BLaER1 treated with 17β-estradiol and CSF1 and Interleukin-3, amounts not matched to agents 10 nM and 100 nM (cell line): Measurements from ENCODE around the gene KIRREL3.
"Not testable (repeated sequence)": the region's sequence is repeated elsewhere in the genome, so short reads cannot be mapped to it uniquely, and the experiment has no call there.

Source experiments
- H3K27ac ChIP-seq, 11 experiments: shearing (Covaris generic); formaldehyde crosslinking; 2 replicates each; pipeline ENCODE4 v1.8.1; 2022
- H3K27me3 ChIP-seq, 11 experiments: shearing (Covaris generic); formaldehyde crosslinking; 2 replicates each; pipeline ENCODE4 v1.8.1; 2022
- H3K36me3 ChIP-seq, 11 experiments: shearing (Covaris generic); formaldehyde crosslinking; 2 replicates each; pipeline ENCODE4 v1.8.1; 2022
- H3K4me1 ChIP-seq, 10 experiments: shearing (Covaris generic); formaldehyde crosslinking; 2 replicates each; pipeline ENCODE4 v1.8.1; 2022
- H3K4me2 ChIP-seq, 11 experiments: shearing (Covaris generic); formaldehyde crosslinking; 2 replicates each; pipeline ENCODE4 v1.8.1; 2022
- H3K4me3 ChIP-seq, 10 experiments: shearing (Covaris generic); formaldehyde crosslinking; 2 replicates each; pipeline ENCODE4 v1.8.1; 2022
- H3K9ac ChIP-seq, 11 experiments: shearing (Covaris generic); formaldehyde crosslinking; 2 replicates each; pipeline ENCODE4 v1.8.1; 2022
- H3K9me3 ChIP-seq, 11 experiments: shearing (Covaris generic); formaldehyde crosslinking; replicated peaks in 1 of 11; 2 replicates each; pipeline ENCODE4 v1.8.1; 2022
- H4K20me1 ChIP-seq, 11 experiments: shearing (Covaris generic); formaldehyde crosslinking; 2 replicates each; pipeline ENCODE4 v1.8.1; 2022
- Cebpa-rat ChIP-seq, 11 experiments: shearing (Covaris generic); IDR thresholded peaks; 2 replicates each; pipeline ENCODE4 v1.8.1; 2022

Gene KIRREL3

GRCh38 chr11:126400019-126400418, 600.6 kb downstream of the KIRREL3 start:
- Histone ChIP-seq H3K27ac (no peak overlapping the region), H3K27me3 (no peaks in the 10 kb centered on the region), H3K9me3 (peaks cover 0 to 13% (median 3%) of the 10 kb centered on the region in 11 experiments; a peak in 6 of 22 replicates), H4K20me1 (peaks cover 0 to 21% (median 0%) of the 10 kb centered on the region in 11 experiments; a peak in 3 of 22 replicates), H3K4me3 (no peak overlapping the region), H3K4me2 (no peak overlapping the region), H3K9ac (no peak overlapping the region), H3K36me3 (peaks cover 0 to 9% (median 0%) of the 10 kb centered on the region in 11 experiments; a peak in 2 of 22 replicates), H3K4me1 (peaks cover 0 to 20% (median 10%) of the 10 kb centered on the region in 10 experiments; a peak in 10 of 20 replicates)
- TF ChIP-seq Cebpa-rat (IDR thresholded peaks at IDR 0.05) = no peak

- Histone ChIP-seq H3K36me3 (peaks cover 0 to 9% (median 0%) of the 10 kb centered on the region in 11 experiments; a peak in 2 of 22 replicates), H4K20me1 (peaks cover 0 to 11% (median 0%) of the 10 kb centered on the region in 11 experiments; a peak in 2 of 22 replicates), H3K4me1 (peaks cover 0 to 23% (median 16%) of the 10 kb centered on the region in 10 experiments; a peak in 16 of 20 replicates), H3K4me3 (no peak overlapping the region), H3K4me2 (no peak overlapping the region), H3K27ac (no peak overlapping the region), H3K27me3 (no peaks in the 10 kb centered on the region), H3K9ac (no peak overlapping the region), H3K9me3 (peaks cover 0 to 13% (median 3%) of the 10 kb centered on the region in 11 experiments; a peak in 6 of 22 replicates)
- TF ChIP-seq Cebpa-rat (IDR thresholded peaks at IDR 0.05) = no peak
These were observed 601.8 kb downstream of the KIRREL3 start for GRCh38 chr11:126398721-126399120.

GRCh38 chr11:126398296-126398695, 602.3 kb downstream of the KIRREL3 start:
- Histone ChIP-seq H3K9me3 (peaks cover 0 to 13% (median 3%) of the 10 kb centered on the region in 11 experiments; a peak in 6 of 22 replicates), H3K4me1 (peaks cover 3 to 27% (median 20%) of the 10 kb centered on the region in 10 experiments), H3K9ac (no peak overlapping the region), H3K27ac (no peak overlapping the region), H3K27me3 (no peaks in the 10 kb centered on the region), H3K36me3 (peaks cover 0 to 9% (median 0%) of the 10 kb centered on the region in 11 experiments; a peak in 2 of 22 replicates), H4K20me1 (peaks cover 0 to 8% (median 0%) of the 10 kb centered on the region in 11 experiments; a peak in 1 of 22 replicates), H3K4me2 (no peak overlapping the region), H3K4me3 (no peak overlapping the region)
- no peak for TF ChIP-seq Cebpa-rat (IDR thresholded peaks at IDR 0.05)

GRCh38 chr11:126396965-126397364, 603.6 kb downstream of the KIRREL3 start:
- H4K20me1 ChIP-seq = peaks cover 0 to 11% (median 3%) of the 10 kb centered on the region in 11 experiments; a peak in 5 of 22 replicates
- no peak overlapping the region for H3K9ac ChIP-seq
- H3K27ac ChIP-seq = no peak overlapping the region
- peaks cover 0 to 13% (median 3%) of the 10 kb centered on the region in 11 experiments; a peak in 6 of 22 replicates for H3K9me3 ChIP-seq
- H3K4me3 ChIP-seq = no peak overlapping the region
- TF ChIP-seq Cebpa-rat (IDR thresholded peaks at IDR 0.05) = no peak
- peaks cover 16 to 32% (median 28%) of the 10 kb centered on the region in 10 experiments for H3K4me1 ChIP-seq
- H3K4me2 ChIP-seq = no peak overlapping the region
- no peaks in the 10 kb centered on the region for H3K27me3 ChIP-seq
- peaks cover 0 to 9% (median 0%) of the 10 kb centered on the region in 11 experiments; a peak in 1 of 22 replicates for H3K36me3 ChIP-seq

DNA sequence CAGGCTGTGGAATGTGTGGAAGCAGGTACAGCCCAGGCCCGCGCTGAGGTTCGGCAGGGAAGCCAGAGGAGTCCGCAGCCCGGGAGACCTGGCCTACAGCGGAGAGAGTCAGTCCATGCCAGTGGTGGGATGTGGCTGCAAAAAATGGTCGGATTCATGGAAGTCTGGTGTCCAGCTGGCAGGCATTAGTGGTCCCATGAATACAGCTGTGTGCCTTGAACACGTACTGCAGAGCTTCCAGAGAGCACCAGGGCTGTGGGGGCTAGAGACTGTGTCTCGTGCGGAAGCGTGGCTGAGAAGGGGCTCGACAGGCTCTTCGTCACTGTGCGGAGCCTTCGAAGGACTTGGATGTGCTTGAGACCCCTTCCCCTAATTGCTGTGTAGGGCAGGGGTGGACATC, 604.3 kb downstream of the KIRREL3 start:
- not testable (repeated sequence) for H3K27me3 ChIP-seq, H3K9ac ChIP-seq, H3K27ac ChIP-seq, H3K36me3 ChIP-seq, H3K4me3 ChIP-seq, H3K4me2 ChIP-seq
- Histone ChIP-seq H3K9me3 (peaks cover 0 to 13% (median 3%) of the 10 kb centered on the region in 11 experiments; a peak in 6 of 22 replicates), H3K4me1 (peaks cover 23 to 33% (median 30%) of the 10 kb centered on the region in 10 experiments), H4K20me1 (peaks cover 0 to 17% (median 6%) of the 10 kb centered on the region in 11 experiments; a peak in 6 of 22 replicates)

DNA sequence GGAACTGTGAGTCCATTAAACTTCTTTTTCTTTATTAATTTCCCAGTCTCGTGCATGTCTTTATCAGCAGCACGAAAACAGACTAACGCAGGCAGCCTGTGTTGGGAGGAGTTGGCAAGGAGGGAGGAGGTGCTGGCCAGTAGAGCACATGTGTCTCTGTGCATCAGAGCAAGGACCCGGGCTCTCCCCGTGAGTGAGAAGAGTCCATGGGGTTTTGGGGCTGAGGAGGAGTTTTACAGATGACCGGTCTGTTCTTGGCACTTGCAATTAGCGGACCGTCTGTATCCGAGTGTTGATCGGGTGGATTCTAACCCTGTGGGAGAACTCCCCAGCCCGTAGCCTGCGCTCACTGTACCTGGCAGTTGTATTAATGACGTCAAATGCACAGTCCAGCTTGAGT, 604.8 kb downstream of the KIRREL3 start:
- Histone ChIP-seq H3K9me3 (peaks cover 0 to 13% (median 3%) of the 10 kb centered on the region in 11 experiments; a peak in 6 of 22 replicates), H4K20me1 (peaks cover 0 to 22% (median 6%) of the 10 kb centered on the region in 11 experiments; a peak in 6 of 22 replicates), H3K4me1 (peaks cover 23 to 37% (median 33%) of the 10 kb centered on the region in 10 experiments)
- not testable (repeated sequence) for H3K27ac ChIP-seq, H3K4me2 ChIP-seq, H3K36me3 ChIP-seq, H3K4me3 ChIP-seq, H3K9ac ChIP-seq, H3K27me3 ChIP-seq

DNA sequence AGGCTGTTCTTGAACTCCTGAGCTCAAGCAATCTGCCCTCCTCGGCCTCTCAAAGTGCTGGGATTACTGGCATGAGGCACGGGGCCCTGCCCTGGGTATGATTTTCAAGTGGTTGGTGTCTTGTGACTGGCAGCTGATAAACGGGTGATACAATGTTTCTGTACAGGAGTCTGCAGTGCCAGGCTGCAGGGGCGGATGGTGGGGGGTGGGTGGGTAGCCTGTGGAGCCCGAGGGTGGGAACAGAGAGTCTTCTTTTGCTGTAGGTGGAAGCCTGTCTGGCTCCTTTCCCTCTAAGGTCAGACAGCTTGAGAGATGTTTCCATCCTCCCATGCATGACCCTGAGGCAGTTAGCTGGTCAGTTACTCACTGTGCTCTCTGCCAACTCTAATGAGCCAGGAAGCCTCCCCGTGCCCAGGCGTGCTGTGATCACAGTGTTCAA, 605.9 kb downstream of the KIRREL3 start:
- not testable (repeated sequence) for H3K36me3 ChIP-seq, H3K27ac ChIP-seq, H3K9ac ChIP-seq, H3K27me3 ChIP-seq, H3K4me2 ChIP-seq, H3K9me3 ChIP-seq, H3K4me3 ChIP-seq
- peaks cover 0 to 23% (median 6%) of the 10 kb centered on the region in 11 experiments; a peak in 6 of 22 replicates for H4K20me1 ChIP-seq
- H3K4me1 ChIP-seq = peaks cover 23 to 38% (median 33%) of the 10 kb centered on the region in 10 experiments

GRCh38 chr11:126394036-126394435, 606.5 kb downstream of the KIRREL3 start:
- H3K36me3 ChIP-seq = peaks cover 0 to 9% (median 0%) of the 10 kb centered on the region in 11 experiments; a peak in 1 of 22 replicates
- H3K9ac ChIP-seq = no peak overlapping the region
- peaks cover 0 to 23% (median 6%) of the 10 kb centered on the region in 11 experiments; a peak in 6 of 22 replicates for H4K20me1 ChIP-seq
- H3K4me1 ChIP-seq = peaks cover 23 to 38% (median 33%) of the 10 kb centered on the region in 10 experiments
- no peaks in the 10 kb centered on the region for H3K9me3 ChIP-seq
- no peak overlapping the region for H3K4me3 ChIP-seq
- peak overlapping the region in 4 of 11 experiments; percentile 24 to 92 (median 84); a peak in 7 of 22 replicates for H3K4me2 ChIP-seq
- no peak overlapping the region for H3K27ac ChIP-seq
- TF ChIP-seq Cebpa-rat (IDR thresholded peaks at IDR 0.05) = no peak
- no peaks in the 10 kb centered on the region for H3K27me3 ChIP-seq

- H3K4me2 ChIP-seq = peak overlapping the region; percentile 63 to 92 (median 85)
- TF ChIP-seq Cebpa-rat (IDR thresholded peaks at IDR 0.05) = no peak
- H3K9me3 ChIP-seq = no peaks in the 10 kb centered on the region
- H3K9ac ChIP-seq = peak overlapping the region in 8 of 11 experiments; percentile 3 to 57 (median 18); a peak in 7 of 22 replicates
- H3K4me1 ChIP-seq = peaks cover 23 to 45% (median 36%) of the 10 kb centered on the region in 10 experiments
- H3K27ac ChIP-seq = peak overlapping the region in 8 of 11 experiments; percentile 14 to 52 (median 40); a peak in 13 of 22 replicates
- H3K4me3 ChIP-seq = peak overlapping the region in 2 of 10 experiments; percentile 3 to 22; a peak in 1 of 20 replicates
- no peaks in the 10 kb centered on the region for H3K27me3 ChIP-seq
- 0 out of 22 replicates have a peak, but pooled peaks cover 0 to 2% (median 0%) of the 10 kb centered on the region in 11 experiments for H3K36me3 ChIP-seq
- H4K20me1 ChIP-seq = peaks cover 0 to 23% (median 6%) of the 10 kb centered on the region in 11 experiments; a peak in 6 of 22 replicates
These were observed 607.4 kb downstream of the KIRREL3 start for GRCh38 chr11:126393143-126393542.
